Stomach smooth muscle (tissue), 2 donors: ENCODE results near the gene TECR.
"Not testable (repeated sequence)": the region's sequence is repeated elsewhere in the genome, so short reads cannot be mapped to it uniquely, and the experiment has no call there.

Experiments used
- H3K27ac ChIP-seq: one replicate; pipeline ENCODE4 v1.7.0; 2013; ENCODE audit warnings: mild to moderate bottlenecking, low read length, inconsistent platforms
- H3K27me3 ChIP-seq, 2 donors: one replicate each; pipeline ENCODE4 v1.7.0; 2013; ENCODE audit warnings: low read length in 2 of 2; ENCODE audit not compliant: insufficient read depth in 2 of 2, control insufficient read depth in 1 of 2
- H3K36me3 ChIP-seq, 2 donors: one replicate each; pipeline ENCODE4 v1.7.0; 2013; ENCODE audit warnings: low read length in 2 of 2; ENCODE audit not compliant: control insufficient read depth in 2 of 2, insufficient read depth in 2 of 2
- H3K4me1 ChIP-seq: one replicate; pipeline ENCODE4 v1.7.0; 2013; ENCODE audit warnings: low read length; ENCODE audit not compliant: control insufficient read depth, insufficient read depth
- H3K4me3 ChIP-seq, 2 donors: one replicate each; pipeline ENCODE4 v1.7.0; 2013; ENCODE audit warnings: low read length in 2 of 2
- H3K9ac ChIP-seq, 2 donors: one replicate each; pipeline ENCODE4 v1.7.0; 2013; ENCODE audit warnings: low read length in 2 of 2, mild to moderate bottlenecking in 1 of 2
- H3K9me3 ChIP-seq, 2 donors: one replicate each; pipeline ENCODE4 v1.7.0; 2013; ENCODE audit warnings: low read length in 2 of 2; ENCODE audit not compliant: control insufficient read depth in 2 of 2
- donor health status: healthy.
- donor health status: Pancreatic carcinoma.

The TECR gene

GRCh38 chr19:14542711-14543328, 13.4 kb downstream of the TECR start:
- Histone ChIP-seq H3K4me1 (peaks cover 13% of the 10 kb centered on the region), H3K36me3 (no peaks in the 10 kb centered on the region), H3K27me3 (no peaks in the 10 kb centered on the region), H3K9ac (no peak overlapping the region), H3K4me3 (no peak overlapping the region), H3K9me3 (no peaks in the 10 kb centered on the region), H3K27ac (no peak overlapping the region)

DNA sequence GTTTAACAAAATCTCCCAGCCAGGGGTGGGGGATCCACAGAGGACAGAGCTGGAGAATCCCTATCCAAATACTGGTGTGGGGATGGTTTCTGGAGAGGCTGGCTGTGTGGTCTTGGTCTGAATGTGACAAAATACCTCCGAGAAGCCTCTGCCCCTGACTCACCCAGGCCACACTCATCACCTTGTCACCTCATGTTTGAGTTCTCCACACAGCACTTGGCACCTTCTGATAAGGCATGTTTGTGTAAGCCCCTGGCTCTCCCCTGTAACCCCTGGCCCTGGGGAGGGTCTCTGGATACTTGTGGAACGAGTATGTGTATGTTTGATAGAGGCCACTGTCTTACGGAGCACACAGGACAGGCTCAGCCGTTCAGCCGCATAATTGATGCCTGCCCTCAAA, 14.7 kb downstream of the TECR start:
- no peak overlapping the region for H3K9ac ChIP-seq
- H3K27ac ChIP-seq: no peak overlapping the region
- H3K27me3 ChIP-seq: no peaks in the 10 kb centered on the region
- H3K4me1 ChIP-seq: peaks cover 13% of the 10 kb centered on the region
- H3K36me3 ChIP-seq: peaks cover 0 to 2% of the 10 kb centered on the region in 2 donors
- no peak overlapping the region for H3K4me3 ChIP-seq
- no peaks in the 10 kb centered on the region for H3K9me3 ChIP-seq

GRCh38 chr19:14544977-14545715, 15.8 kb downstream of the TECR start:
- H3K9ac ChIP-seq: no peak overlapping the region

GRCh38 chr19:14545716-14546082, 16.3 kb downstream of the TECR start:
- peaks cover 13% of the 10 kb centered on the region for H3K4me1 ChIP-seq
- no peak overlapping the region for H3K9ac ChIP-seq
- H3K4me3 ChIP-seq: peak overlapping the region in 1 of 2 donors; percentile 57
- H3K36me3 ChIP-seq: peaks cover 0 to 2% of the 10 kb centered on the region in 2 donors
- no peak overlapping the region for H3K27ac ChIP-seq
- no peaks in the 10 kb centered on the region for H3K27me3 ChIP-seq
- H3K9me3 ChIP-seq: no peaks in the 10 kb centered on the region

More at GRCh38 chr19:14544977-14545715, 15.8 kb downstream of the TECR start:
- no peaks in the 10 kb centered on the region for H3K9me3 ChIP-seq
- H3K27ac ChIP-seq: no peak overlapping the region
- peak overlapping the region in 1 of 2 donors; percentile 57 for H3K4me3 ChIP-seq
- H3K4me1 ChIP-seq: peaks cover 13% of the 10 kb centered on the region
- no peaks in the 10 kb centered on the region for H3K27me3 ChIP-seq
- H3K36me3 ChIP-seq: peaks cover 0 to 2% of the 10 kb centered on the region in 2 donors

GRCh38 chr19:14550201-14550754, 20.9 kb downstream of the TECR start:
- peaks cover 7% of the 10 kb centered on the region for H3K4me1 ChIP-seq

GRCh38 chr19:14551134-14552005, 22.0 kb downstream of the TECR start:
- H3K27me3 ChIP-seq, H3K4me1 ChIP-seq, H3K4me3 ChIP-seq, H3K9me3 ChIP-seq, H3K27ac ChIP-seq, H3K36me3 ChIP-seq, H3K9ac ChIP-seq: not testable (repeated sequence)

More at GRCh38 chr19:14550201-14550754, 20.9 kb downstream of the TECR start:
- no peak overlapping the region for H3K9ac ChIP-seq
- H3K9me3 ChIP-seq: no peaks in the 10 kb centered on the region
- H3K27me3 ChIP-seq: no peaks in the 10 kb centered on the region
- H3K27ac ChIP-seq: no peak overlapping the region
- H3K36me3 ChIP-seq: peaks cover 0 to 2% of the 10 kb centered on the region in 2 donors
- H3K4me3 ChIP-seq: no peak overlapping the region

- H3K27me3 ChIP-seq, H3K9ac ChIP-seq, H3K4me1 ChIP-seq, H3K36me3 ChIP-seq, H3K4me3 ChIP-seq, H3K27ac ChIP-seq, H3K9me3 ChIP-seq: not testable (repeated sequence)
Observed at GRCh38 chr19:14552006-14552360, 22.6 kb downstream of the TECR start.

DNA sequence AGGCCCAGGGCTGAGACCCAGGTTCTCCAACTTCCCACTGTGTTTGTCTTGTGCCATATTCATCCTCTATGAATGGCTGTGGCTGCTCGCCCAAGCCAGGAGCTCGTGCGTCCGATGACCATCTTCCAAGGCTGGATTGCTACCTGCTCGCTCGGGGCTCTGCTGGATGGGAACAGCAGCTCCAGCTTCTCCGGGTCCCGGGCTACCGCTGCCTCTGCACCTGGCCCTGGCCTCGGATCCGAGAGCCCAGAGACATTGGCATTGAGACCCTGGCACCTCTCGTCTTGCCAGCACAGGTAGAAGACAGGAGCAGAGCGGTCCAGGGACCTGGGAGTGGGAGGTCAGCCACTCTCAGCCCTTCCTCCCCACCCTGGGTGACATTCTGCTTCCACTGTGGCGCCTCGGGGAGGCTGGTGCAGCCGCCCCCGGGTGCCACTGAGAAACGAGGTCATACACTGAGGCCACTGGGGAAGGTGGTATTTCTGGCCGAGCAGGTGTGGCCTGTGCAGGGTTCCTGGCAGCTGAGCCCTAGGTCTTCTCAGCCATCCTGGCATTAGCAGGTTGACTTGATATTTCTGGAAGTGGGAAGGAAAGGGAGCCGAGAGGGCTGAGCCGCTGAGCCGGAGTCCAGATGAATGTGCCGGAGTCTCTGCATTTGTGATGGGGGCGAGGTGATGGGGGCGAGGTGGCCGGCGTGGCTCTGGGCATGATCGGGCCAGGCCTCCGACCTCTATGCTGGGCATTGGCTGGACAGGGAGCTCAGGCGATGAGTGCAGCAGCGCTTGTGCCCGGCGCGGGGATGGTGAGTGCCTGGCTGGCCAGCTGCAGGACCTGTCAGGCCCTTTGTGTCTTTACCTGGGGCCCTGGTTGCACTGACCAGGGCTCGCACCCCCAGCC, 23.9 kb downstream of the TECR start:
- no peaks in the 10 kb centered on the region for H3K9me3 ChIP-seq
- H3K27me3 ChIP-seq: no peaks in the 10 kb centered on the region
- no peak overlapping the region for H3K9ac ChIP-seq
- H3K4me3 ChIP-seq: no peak overlapping the region
- H3K27ac ChIP-seq: no peak overlapping the region
- H3K36me3 ChIP-seq: peaks cover 0 to 1% of the 10 kb centered on the region in 2 donors
- H3K4me1 ChIP-seq: peaks cover 9% of the 10 kb centered on the region

- H3K4me3 ChIP-seq: no peak overlapping the region
- H3K9me3 ChIP-seq: no peaks in the 10 kb centered on the region
- H3K27me3 ChIP-seq: no peaks in the 10 kb centered on the region
- no peak overlapping the region for H3K27ac ChIP-seq
- H3K4me1 ChIP-seq: peaks cover 9% of the 10 kb centered on the region
- H3K9ac ChIP-seq: no peak overlapping the region
- no peaks in the 10 kb centered on the region for H3K36me3 ChIP-seq
Observed at GRCh38 chr19:14553939-14554243, 24.5 kb downstream of the TECR start.

GRCh38 chr19:14554382-14554812, 25.0 kb downstream of the TECR start:
- H3K4me1 ChIP-seq: peaks cover 9% of the 10 kb centered on the region
- no peak overlapping the region for H3K4me3 ChIP-seq
- no peak overlapping the region for H3K9ac ChIP-seq
- H3K9me3 ChIP-seq: no peaks in the 10 kb centered on the region
- no peak overlapping the region for H3K27ac ChIP-seq
- no peaks in the 10 kb centered on the region for H3K36me3 ChIP-seq
- no peaks in the 10 kb centered on the region for H3K27me3 ChIP-seq
